Epithelial cell of esophagus (primary cell): ENCODE data around the gene SLC35F3.
"Not testable (repeated sequence)": the region's sequence is repeated elsewhere in the genome, so short reads cannot be mapped to it uniquely, and the experiment has no call there.

Experiments
- DNase-seq: peaks from one replicate; pipeline ENCODE4 v3.0.0; 2010; ENCODE audit warnings: low read depth
- H3K4me3 ChIP-seq: 2 replicates; pipeline ENCODE4 v1.5.1; 2011; ENCODE audit warnings: mild to moderate bottlenecking, low read length, control low read depth
- TF ChIP-seq, protein P1 (sequence below): IDR thresholded peaks from 2 replicates; pipeline ENCODE4 v1.5.1; 2011; ENCODE audit warnings: low read depth, mild to moderate bottlenecking, low read length, control low read depth, inconsistent platforms; ENCODE audit not compliant: insufficient read depth; ENCODE audit errors: missing control alignments

Gene SLC35F3

DNA sequence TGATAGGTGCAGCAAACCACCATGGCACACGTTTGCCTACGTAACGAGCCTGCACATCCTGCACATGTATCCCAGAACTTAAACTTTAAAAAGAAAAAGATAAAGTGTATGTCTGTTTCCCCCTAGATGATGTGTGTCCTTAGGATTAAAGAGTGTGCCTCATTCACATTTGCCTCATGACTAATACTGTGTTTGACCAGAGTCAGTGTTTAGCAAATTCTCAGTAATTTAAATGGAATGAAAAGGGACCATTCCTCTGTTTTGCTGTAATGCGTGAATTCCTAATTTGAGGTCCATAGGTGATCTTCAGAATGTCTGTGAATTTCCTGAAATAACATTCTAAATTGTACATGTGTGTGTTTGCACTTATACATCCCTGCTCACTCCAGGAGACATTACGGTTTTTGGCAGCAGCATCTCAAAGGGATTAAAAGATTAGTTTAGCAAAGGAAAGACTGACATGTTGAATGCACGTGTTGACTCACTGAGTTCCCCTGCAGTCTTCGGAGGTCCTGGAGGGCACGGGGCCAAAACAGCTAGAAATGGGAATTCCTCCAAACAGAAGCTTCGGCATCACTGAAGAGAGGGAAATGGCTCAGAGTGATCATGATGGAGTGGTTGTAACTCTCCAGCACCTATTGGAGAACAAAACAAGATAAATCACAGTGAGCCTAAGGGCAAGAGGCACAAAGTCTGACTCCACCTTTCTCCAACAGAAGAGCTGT, 19.1 kb upstream of the SLC35F3 start:
- TF ChIP-seq, protein P1, sequence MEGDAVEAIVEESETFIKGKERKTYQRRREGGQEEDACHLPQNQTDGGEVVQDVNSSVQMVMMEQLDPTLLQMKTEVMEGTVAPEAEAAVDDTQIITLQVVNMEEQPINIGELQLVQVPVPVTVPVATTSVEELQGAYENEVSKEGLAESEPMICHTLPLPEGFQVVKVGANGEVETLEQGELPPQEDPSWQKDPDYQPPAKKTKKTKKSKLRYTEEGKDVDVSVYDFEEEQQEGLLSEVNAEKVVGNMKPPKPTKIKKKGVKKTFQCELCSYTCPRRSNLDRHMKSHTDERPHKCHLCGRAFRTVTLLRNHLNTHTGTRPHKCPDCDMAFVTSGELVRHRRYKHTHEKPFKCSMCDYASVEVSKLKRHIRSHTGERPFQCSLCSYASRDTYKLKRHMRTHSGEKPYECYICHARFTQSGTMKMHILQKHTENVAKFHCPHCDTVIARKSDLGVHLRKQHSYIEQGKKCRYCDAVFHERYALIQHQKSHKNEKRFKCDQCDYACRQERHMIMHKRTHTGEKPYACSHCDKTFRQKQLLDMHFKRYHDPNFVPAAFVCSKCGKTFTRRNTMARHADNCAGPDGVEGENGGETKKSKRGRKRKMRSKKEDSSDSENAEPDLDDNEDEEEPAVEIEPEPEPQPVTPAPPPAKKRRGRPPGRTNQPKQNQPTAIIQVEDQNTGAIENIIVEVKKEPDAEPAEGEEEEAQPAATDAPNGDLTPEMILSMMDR = no peak
- no peak overlapping the region for H3K4me3 ChIP-seq
- DNase-seq = peak; percentile 18

DNA sequence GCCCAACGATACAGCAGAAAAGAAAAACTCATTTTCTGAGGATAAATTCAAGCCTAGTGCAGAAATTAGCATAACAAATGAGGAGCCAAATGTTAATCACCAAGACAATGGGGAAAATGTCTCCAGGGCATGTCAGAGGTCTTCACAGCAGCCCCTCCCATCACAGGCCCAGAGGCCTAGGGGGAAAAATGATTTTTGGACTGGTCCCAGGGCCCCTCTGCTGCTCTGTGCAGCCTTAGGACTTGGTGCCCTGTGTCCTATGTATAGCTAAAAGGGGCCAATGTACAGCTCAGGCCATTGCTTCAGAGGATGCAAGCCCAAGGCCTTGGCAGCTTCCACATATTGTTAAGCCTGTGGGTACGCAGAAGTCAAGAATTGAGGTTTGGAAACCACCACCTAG, 13.3 kb upstream of the SLC35F3 start:
- H3K4me3 ChIP-seq, DNase-seq: not testable (repeated sequence)

GRCh38 chr1:233897325-233898162, 6.9 kb upstream of the SLC35F3 start:
- DNase-seq = peak; percentile 24

DNA sequence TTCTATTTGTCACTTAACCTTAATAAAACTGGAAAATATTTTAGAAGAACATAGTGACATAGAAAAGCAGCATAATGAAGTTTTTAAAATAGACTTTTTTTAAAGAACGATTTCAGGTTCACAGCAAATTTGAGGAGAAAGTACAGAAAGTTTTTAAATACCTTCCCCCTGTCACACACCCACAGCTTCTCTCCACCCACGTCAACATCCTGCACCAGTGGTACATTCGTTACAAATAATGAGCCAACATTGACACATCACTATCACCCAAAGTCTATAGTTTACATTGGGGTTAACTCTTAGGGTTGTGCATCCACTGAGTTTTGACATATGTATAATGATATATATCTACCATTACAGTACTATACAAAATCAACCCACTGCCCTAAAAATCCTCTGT, 3.0 kb upstream of the SLC35F3 start:
- TF ChIP-seq, protein P1 = no peak
- DNase-seq = no peak
- H3K4me3 ChIP-seq = no peak overlapping the region

More at GRCh38 chr1:233897325-233898162, 6.9 kb upstream of the SLC35F3 start:
- TF ChIP-seq, protein P1 = no peak
- no peak overlapping the region for H3K4me3 ChIP-seq

- TF ChIP-seq, protein P1 = no peak
- peak overlapping the region; percentile 43 for H3K4me3 ChIP-seq
- no peak for DNase-seq
Observed at GRCh38 chr1:233905416-233906051, 1.1 kb downstream of the SLC35F3 start.

- TF ChIP-seq, protein P1 = no peak
- DNase-seq = peak; percentile 39
- H3K4me3 ChIP-seq = no peak overlapping the region
Observed at GRCh38 chr1:233907151-233907550, 2.7 kb downstream of the SLC35F3 start.

GRCh38 chr1:233908092-233908491, 3.6 kb downstream of the SLC35F3 start:
- DNase-seq = no peak
- TF ChIP-seq, protein P1 = no peak
- no peak overlapping the region for H3K4me3 ChIP-seq
